Psoas muscle (tissue), 8 donors: ENCODE measurements around the gene COL27A1. TPM values are rescaled to one million over a fixed set of nuclear protein-coding genes. Genes with fewer than 3 reads are reported as not detected.

Experiments
- ATAC-seq, 4 donors: fragments of 200-7000 bp; cut with Tn5 transposase; one replicate each; pipeline ENCODE4 v1.9.1; 2020; ENCODE audit warnings: moderate library complexity in 3 of 4, mild to moderate bottlenecking in 2 of 4
- DNase-seq, 2 donors: peaks; one replicate each; pipeline ENCODE4 v3.0.0-alpha.2; 2020
- H3K27ac ChIP-seq: fragments of 200-600 bp; one replicate; pipeline ENCODE4 v1.8.0; 2022
- H3K27me3 ChIP-seq, 3 donors: fragments of 200-600 bp in 1 of 3; one replicate each; pipeline versions ENCODE4 v1.6.1 to v1.8.0; 2013 to 2022; ENCODE audit warnings: low read length in 2 of 3, mild to moderate bottlenecking in 2 of 3, moderate library complexity in 1 of 3; ENCODE audit not compliant: insufficient read depth in 3 of 3
- H3K36me3 ChIP-seq, 2 donors: fragments of 200-600 bp in 1 of 2; one replicate each; pipeline versions ENCODE4 v1.6.1 to v1.8.0; 2013 to 2022; ENCODE audit warnings: low read depth in 1 of 2, mild to moderate bottlenecking in 1 of 2, moderate library complexity in 1 of 2; ENCODE audit not compliant: insufficient read depth in 1 of 2
- H3K4me1 ChIP-seq: fragments of 200-600 bp; one replicate; pipeline ENCODE4 v1.8.0; 2022
- H3K4me3 ChIP-seq: fragments of 200-600 bp; one replicate; pipeline ENCODE4 v1.8.0; 2022; ENCODE audit warnings: mild to moderate bottlenecking
- H3K9me3 ChIP-seq: fragments of 200-600 bp; one replicate; pipeline ENCODE4 v1.8.0; 2022
- WGBS, 3 donors: extraction: QIAGEN DNeasy Blood & Tissue Kit; methylation state at CpG; one replicate each; pipeline versions ENCODE4 v1.1.6 to v1.1.7; 2013; 5-methylcytosine and 5-hydroxymethylcytosine counted together
- intact Hi-C, 2 donors: fragments of 100-400 bp; cut with DNase I; formaldehyde crosslinking; loops; one replicate each; pipeline versions ENCODE4 v1.11.0 to v1.14.2; 2022
- polyA plus RNA-seq, 3 donors: library from polyadenylated mRNA; stranded (reverse); fragments of 200-250 nt; gene quantifications; one replicate each; pipeline ENCODE4 v1.2.3, GENCODE V29; 2013
- total RNA-seq, 4 donors: library from RNA; stranded (reverse); fragmentation: NEBNext Ultra II Directional in 2 of 4; extraction: Animal tissue kit (Norgen Biotek cat#: 25700) in 2 of 4; gene quantifications; one replicate each; pipeline versions ENCODE4 v1.2.1 to v1.2.4, GENCODE V29; 2021 to 2023
- TF ChIP-seq, protein P1 (sequence below): fragments of 200-600 bp; IDR thresholded peaks from one replicate; pipeline ENCODE4 v1.8.0; 2022; ENCODE audit warnings: antibody characterized with exemption
- donor health status: healthy with polysubstance abuse.
- donor health status: DM: no; HTN: no; CAD: no; lungs with moderate emphysema.
- donor health status: Bipolar disorder and iron deficiency.
- donor health status: healthy.
- donor health status: DM: yes; HTN: yes; CAD: no.
- donor health status: DM: no; HTN: no; CAD: no.
- donor health status: DM: no; HTN: no; CAD: no.
- donor health status: DM: yes; HTN: yes; CAD: no.

Gene COL27A1
- total and polyA plus RNA-seq, 7 donors: 1.1 to 8.5 (median 3.9) TPM

- Histone ChIP-seq H3K9me3 (no peaks in the 10 kb centered on the region), H3K27me3 (no peaks in the 10 kb centered on the region), H3K4me1 (peaks cover 38% of the 10 kb centered on the region), H3K36me3 (no peaks in the 10 kb centered on the region), H3K27ac (peak overlapping the region; percentile 55), H3K4me3 (peak overlapping the region; percentile 38)
- WGBS, 3 donors: 47 to 66% (median 56%) methylated on average over 21 of the region's 21 CpGs
- DNase-seq: no peak
- ATAC-seq: peak in 3 of 4 donors; percentile 5 to 14 (median 6)
- intact Hi-C loops: no loop called here
- TF ChIP-seq, protein P1, sequence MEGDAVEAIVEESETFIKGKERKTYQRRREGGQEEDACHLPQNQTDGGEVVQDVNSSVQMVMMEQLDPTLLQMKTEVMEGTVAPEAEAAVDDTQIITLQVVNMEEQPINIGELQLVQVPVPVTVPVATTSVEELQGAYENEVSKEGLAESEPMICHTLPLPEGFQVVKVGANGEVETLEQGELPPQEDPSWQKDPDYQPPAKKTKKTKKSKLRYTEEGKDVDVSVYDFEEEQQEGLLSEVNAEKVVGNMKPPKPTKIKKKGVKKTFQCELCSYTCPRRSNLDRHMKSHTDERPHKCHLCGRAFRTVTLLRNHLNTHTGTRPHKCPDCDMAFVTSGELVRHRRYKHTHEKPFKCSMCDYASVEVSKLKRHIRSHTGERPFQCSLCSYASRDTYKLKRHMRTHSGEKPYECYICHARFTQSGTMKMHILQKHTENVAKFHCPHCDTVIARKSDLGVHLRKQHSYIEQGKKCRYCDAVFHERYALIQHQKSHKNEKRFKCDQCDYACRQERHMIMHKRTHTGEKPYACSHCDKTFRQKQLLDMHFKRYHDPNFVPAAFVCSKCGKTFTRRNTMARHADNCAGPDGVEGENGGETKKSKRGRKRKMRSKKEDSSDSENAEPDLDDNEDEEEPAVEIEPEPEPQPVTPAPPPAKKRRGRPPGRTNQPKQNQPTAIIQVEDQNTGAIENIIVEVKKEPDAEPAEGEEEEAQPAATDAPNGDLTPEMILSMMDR: no peak
These were observed 94.3 kb downstream of the COL27A1 start for GRCh38 chr9:114249424-114250234.

GRCh38 chr9:114250235-114250568, 94.9 kb downstream of the COL27A1 start:
- intact Hi-C loops: no loop called here
- Histone ChIP-seq H3K4me1 (peaks cover 38% of the 10 kb centered on the region), H3K27me3 (no peaks in the 10 kb centered on the region), H3K27ac (peak overlapping the region; percentile 55), H3K9me3 (no peaks in the 10 kb centered on the region), H3K4me3 (peak overlapping the region; percentile 38), H3K36me3 (no peaks in the 10 kb centered on the region)
- DNase-seq (peak; percentile 82 to 92), ATAC-seq (peak; percentile 80 to 91 (median 86))
- TF ChIP-seq, protein P1: no peak
- 12 to 35% (median 21%) methylated on average over 13 of the region's 13 CpGs for WGBS, 3 donors

DNA sequence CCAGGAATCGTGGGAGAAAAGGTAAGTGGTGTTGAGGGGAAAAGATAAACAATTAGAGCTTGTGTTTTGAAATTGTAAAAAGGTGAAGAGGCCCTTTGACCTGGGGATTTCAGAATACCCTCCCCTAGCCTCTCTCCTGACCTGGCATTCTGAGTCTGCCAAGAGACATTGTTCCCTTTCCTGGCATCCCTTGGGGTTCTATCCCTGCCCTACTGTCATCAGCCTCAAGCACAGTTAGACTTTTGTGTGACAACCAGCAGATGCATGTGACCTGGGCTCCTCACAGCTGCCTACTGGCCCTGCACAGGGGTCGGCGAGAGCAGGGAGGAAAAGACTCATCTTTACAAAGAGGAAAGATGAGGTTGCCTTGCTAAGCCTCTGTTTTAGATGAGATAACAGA, 95.3 kb downstream of the COL27A1 start:
- ATAC-seq: peak in 3 of 4 donors; percentile 16 to 36 (median 24)
- H3K4me3 ChIP-seq: peak overlapping the region; percentile 38
- DNase-seq: no peak

DNA sequence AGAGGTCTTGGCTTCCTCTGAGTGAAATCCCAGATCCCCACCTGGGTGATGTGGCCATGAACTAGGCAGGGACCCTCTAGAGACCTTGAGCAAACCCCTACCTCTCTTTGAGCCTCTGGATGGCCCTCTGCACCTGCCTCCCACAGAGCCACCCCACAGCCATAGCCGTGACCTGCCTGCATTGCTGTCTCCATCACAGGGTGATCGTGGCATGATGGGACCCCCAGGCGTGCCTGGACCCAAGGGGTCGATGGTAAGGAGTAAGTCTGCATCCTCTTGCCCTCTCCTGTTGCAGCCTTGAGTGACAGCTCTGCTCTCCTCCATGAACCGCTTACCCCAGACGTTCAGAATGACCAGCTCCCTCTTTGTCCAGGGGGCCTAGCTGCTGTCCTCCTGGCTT, 97.1 kb downstream of the COL27A1 start:
- intact Hi-C loops: no loop called here
- no peak for DNase-seq
- Histone ChIP-seq H3K4me1 (peaks cover 26% of the 10 kb centered on the region), H3K9me3 (no peaks in the 10 kb centered on the region), H3K27ac (no peak overlapping the region), H3K27me3 (no peaks in the 10 kb centered on the region), H3K4me3 (no peak overlapping the region), H3K36me3 (no peaks in the 10 kb centered on the region)
- ATAC-seq: no peak
- TF ChIP-seq, protein P1: no peak
- 91 to 95% (median 93%) methylated on average over 6 of the region's 6 CpGs for WGBS, 3 donors

More for the DNA sequence above, 95.3 kb downstream of the COL27A1 start:
- H3K27me3 ChIP-seq: no peaks in the 10 kb centered on the region
- H3K9me3 ChIP-seq: no peaks in the 10 kb centered on the region
- TF ChIP-seq, protein P1: no peak
- H3K27ac ChIP-seq: peak overlapping the region; percentile 55
- H3K4me1 ChIP-seq: peaks cover 38% of the 10 kb centered on the region
- H3K36me3 ChIP-seq: no peaks in the 10 kb centered on the region
- WGBS, 3 donors: 21 to 53% (median 34%) methylated on average over 3 of the region's 3 CpGs
- intact Hi-C loops: no loop called here
